ENCODE measurements around the gene PHPT1. TPM values are rescaled to one million over a fixed set of nuclear protein-coding genes. Genes with fewer than 3 reads are reported as not detected.
"Not testable (repeated sequence)": the region's sequence is repeated elsewhere in the genome, so short reads cannot be mapped to it uniquely, and the experiment has no call there.

The PHPT1 gene
- total RNA-seq, 1 donor from 2014 or later: 171 TPM

DNA sequence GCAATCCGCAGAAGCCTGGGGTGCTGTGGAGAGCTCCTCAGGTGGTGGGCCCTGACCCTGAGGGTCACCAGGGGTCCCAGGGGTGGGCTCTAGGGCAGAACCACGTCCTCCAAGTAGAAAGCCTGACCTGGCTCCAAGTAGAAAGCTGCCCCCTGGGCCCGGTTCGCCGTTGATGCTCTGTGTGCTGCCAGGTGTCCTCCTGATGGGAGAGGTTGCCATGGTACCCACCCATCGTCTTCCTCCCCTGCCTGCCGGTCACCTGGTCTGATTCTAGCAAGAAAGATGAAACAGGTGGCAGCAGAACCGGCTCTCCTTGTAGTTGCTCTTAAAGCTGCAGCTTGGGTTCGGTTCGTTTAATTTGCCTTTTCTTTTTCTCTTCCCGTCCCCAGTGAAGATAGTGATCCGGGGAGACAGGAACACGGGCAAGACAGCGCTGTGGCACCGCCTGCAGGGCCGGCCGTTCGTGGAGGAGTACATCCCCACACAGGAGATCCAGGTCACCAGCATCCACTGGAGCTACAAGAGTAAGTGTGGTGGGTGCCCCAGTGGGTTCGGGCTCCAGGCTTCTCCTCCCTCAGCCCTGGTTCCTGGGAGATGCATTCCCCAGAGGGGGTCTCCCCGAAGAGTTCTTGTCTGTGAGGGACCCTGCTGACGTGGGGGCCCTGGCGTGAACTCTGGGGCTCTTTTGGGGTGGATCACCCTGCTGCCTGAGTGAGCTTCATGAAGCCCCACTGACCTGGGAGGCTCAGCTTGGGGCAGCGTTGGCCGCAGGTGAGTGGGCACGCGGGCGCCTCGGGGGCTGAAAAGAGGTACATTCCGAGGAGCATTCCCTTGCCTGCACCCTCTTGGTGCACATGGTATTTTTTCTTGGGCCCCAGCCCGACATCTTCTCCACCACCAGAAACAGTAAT lies 25.8 kb upstream of the PHPT1 start:
- no peak for DNase-seq (ENCODE audit: low read depth, low spot score)

DNA sequence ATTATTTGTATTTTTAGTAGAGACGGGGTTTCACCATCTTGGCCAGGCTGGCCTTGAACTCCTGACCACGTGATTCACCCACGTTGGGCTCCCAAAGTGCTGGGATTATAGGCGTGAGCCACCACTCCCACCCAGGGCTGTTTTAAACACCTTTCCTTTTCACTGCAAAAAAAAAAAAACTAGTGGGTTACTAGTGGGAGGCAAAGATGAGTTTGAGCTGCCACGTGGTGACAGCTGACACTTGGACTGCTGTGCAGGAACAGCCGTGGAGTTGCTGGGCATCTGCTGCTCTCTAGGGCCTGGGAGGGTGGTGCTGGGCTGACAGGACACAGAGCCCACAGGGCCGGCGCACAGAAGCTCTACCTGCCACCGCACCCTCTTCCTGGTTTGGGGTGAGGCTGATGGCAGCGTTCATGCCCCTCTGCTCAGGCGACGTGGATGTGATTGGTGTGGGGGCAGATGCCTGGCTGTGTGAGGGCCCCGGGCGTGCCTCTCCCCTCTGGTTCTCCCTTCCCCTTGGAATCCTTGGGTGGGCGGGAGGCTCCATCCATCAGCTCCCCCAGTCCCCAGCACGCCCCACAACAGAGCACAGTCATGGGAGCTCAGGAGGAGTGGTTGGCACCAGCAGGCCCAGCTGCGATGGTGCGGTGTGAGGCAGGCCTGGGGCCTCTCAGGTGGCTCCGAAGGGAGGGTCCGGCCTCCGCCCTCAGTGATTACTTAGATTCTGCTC lies 24.5 kb upstream of the PHPT1 start:
- DNase-seq (ENCODE audit: low read depth, low spot score): no peak

DNA sequence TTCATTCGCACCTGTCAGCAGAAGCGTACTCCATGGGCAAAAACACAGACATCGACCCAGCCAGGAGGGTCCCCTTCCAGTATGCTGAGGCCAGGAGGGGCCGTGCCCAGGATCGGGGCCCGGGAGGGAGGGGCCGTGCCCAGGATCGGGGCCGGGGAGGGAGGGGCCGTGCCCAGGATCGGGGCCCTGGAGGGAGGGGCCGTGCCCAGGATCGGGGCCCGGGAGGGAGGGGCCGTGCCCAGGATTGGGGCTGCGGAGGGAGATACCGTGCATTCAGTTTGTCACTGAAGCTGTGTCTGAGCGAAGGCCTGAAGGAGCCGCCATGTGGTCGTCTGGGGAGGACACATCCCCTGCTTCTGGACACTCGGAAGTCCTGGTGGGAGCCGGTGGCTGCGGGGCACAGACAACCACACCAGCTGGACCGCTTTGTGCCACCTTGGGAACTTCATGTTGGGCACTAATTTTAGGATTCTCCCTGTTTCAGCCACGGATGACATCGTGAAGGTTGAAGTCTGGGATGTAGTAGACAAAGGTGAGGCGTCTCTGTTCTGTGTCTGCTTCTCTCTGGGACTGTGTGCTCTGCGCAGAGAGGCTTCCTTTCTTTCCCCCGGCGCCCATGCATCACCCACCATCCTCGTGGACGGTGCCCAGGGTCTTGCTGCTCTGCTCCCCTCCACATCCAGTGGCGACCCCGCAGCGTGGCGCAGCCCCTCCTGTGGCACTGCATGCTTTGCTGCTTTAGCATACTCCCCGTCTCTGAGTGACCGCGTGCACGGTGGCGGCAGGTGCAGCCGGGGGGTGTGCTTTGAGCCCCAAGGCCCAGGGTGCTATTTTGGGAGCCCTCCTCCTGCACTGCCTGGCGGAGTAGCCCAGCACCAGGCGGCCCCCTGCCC lies 23.7 kb upstream of the PHPT1 start:
- no peak for DNase-seq (ENCODE audit: low read depth, low spot score)

DNA sequence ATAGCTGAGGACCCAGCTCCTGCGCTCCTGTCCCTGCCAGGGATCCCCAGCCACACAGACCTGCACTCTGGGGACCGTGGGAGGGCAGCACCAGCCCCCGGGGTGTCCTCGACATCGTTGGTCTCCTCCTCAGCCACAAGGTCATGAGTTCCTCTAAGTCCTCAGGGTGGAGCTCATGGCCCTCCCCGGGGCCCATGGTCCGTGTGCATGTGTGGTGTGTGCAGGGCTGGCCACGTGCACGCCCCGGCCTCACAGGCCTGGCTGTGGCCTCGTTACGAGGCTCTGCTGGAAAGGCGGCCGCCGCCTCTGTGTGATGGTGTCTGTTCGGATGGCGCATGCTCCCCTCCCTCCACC lies 23.0 kb upstream of the PHPT1 start:
- DNase-seq (ENCODE audit: low read depth, low spot score): no peak

DNA sequence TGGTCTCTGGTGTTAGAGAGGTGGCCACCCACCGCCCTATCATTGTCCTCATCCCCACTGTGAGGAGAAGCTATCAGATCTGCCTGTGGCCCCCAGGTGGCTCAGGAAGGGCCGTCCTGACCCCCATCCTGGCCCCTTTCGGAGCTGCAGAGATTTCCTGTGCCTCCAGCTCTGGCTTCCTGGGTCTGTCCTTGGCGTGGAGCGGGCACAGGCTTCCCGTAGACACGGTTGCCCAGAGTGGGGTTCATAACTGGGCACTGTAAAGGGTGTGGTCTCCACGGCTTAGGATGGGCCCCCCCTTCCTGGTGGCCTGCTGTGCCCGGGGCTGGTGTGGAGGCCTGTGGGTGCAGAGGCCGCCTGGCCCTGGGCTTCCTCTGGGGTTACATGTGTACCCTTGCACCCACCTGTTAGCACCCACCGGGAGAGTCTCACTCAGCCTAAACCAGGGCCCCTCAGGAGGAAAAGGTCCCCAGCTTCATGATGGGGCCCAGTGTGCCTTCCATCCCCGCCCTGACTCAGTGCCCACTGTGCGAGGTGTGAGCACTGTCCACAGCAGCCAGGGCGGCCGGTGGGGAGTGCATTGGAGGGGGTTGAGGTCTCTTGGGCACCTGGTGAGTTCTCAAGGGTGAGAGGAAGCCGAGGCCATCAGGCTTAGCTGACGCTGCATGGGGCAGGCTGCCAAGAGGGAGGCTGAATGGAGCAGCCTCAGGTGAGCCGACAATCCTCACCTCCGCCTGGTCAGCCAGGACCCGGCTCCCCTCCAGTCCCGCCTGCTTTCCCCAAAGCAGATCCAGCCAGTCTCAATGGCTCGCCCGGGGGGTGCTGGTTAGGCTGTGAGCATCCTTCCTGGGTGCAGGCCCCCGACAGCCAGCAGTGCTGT lies 22.3 kb upstream of the PHPT1 start:
- DNase-seq (ENCODE audit: low read depth, low spot score): no peak

DNA sequence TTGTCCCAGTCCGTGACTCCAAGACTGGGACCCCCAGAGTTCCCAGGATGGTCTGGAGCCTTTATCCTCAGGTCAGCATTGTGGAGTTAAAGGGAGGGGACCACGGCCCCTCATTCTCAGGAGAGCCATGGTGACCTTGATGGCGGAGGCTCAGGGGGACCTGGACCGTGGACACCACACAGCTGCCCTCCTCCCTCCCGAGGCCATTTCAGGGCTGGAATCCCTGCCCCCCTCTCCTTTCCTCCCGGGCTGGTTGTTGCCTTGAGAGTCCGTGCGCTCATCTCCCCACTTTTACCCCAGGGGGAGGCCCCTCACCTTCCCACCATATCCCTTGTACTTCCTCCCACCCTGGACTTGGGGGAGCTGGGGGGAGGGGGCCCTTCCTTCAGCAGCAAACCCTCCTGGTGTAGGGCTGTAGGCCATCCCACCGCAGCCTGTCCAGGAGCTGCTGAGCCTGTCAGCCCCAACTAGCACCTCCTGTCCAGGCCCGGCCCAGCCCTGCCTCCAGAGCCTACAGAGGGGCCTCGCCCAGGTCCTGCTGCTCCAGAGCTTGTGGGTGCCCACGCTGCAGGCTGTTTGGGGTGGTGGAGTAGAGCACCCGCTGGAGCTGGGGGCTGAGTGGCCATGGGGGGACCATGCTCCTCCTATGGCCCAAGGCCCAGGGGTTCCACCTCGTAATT lies 21.3 kb upstream of the PHPT1 start:
- DNase-seq (ENCODE audit: low read depth, low spot score): no peak

DNA sequence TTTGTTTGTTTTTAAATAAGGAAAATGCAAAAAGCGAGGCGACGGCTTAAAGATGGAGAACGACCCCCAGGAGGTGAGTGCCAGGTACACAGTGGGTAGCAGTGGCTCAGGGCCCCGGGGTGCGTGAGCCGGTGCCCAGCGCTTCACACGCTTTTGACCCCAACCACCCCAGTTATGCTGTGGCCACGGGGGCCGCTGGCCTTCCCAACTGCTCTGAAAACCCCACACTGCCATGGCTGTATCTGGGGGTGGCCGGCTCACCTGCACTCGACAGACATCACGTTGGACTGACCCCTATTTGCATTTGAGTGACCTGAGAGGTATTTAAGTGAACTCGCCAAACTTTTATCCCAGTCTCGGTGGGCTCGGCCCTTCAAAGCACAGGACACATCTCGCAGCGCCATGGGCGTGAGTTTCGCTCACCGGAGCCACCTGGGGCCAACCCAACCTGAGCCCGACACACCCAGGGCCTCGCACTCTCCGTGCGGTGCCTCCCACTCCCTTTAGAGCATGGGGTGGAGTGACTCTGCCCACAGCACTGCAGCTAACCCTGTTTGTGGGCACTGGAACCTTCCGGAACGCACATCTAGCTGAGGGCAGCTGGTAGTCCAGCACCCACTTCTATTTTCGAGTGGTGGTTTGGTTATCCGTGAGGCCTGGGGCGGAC lies 20.6 kb upstream of the PHPT1 start:
- DNase-seq (ENCODE audit: low read depth, low spot score): no peak

DNA sequence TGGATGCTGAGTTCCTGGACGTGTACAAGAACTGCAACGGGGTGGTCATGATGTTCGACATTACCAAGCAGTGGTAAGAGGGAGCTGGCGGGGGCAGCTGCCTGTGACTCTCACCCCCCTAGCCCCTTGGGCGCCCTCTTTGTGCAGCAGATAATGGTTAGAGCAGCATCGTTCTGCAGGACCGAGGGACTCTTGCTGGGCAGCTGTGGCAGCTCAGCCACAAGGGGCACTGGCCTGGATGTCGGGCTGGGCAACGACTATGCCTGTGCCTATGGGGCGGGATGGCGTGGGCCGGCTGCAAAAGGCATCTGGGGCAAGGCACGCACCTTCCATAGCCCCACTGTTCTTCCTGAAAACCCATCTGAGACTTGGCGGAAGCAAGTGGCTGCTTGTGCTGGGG lies 19.8 kb upstream of the PHPT1 start:
- no peak for DNase-seq (ENCODE audit: low read depth, low spot score)

DNA sequence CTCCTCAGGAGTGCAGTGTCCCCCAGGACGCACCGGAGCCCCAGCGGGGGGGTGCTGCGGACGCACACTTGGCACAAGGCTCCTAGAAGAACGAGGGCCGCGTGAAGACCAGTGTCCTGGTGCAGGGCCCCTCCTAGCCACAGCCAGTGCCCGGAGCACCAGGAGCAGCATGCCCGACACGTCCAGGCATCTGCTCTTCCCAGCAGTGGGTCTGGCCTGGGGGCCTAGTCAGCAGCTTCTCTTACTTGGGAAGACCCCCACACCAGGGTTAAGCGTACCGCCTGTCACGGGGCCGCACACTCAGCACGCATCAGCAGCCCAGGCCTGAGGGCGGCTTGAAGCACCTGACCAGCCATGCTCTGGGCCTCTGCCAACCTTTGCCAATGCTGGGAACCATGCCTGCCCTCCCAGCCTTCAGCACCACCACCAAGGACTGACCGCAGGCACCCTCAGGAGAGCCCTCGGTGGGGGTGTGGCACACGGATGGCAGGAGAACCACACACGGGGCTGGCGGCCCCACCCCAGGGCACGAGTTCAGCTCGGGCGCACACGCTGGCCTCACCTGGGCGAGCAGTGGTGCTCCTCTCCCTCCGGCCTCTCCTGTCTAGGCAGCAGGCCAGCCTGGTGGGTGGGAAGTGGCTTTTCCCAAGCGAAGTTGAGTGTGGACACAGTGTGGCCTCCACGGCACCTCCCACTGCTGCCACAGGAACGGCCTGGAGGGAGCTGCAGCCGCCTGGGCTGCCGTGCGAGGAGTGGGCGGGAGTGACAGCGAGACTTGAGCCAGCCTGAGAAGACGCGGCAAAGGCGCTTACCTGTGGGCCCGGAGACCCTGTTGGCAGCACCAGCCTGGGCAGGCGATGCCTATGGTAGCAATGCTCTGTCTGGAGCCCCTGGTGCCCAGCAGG lies 19.0 kb upstream of the PHPT1 start:
- no peak for DNase-seq (ENCODE audit: low read depth, low spot score)

DNA sequence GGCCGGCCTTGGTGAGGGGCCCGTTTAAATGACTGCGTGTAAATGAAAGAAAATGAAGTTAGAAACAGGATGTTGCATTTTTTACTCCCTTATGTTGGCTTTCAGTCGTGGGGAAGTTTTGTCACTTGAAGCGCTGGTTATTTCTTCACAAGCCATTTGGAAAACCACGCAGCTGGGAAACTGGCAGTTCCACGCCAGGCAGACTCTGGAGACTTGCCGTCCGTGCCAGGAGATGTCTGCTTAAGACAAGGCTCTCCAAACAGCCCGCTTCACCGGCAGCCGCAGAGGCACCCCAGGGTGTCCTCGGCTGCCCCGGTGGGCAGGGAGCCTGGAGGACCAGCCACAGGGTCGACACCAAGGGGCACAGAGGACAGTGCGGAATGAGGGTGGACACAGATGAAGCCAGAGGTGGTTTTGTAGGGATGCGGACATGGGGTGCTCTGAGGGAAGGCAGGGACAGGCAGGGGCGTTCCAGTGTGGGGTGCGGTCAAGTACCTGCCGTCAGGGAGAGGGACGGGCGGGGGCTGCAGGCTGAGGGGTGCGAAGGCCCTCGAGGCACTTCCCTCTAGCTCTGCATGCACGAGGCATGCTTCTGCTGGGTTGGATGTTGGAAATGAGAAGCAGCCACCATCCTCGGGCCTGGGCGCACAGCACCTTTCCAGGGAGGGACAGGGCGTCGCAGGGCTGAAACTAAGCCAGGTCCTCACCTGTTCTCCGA lies 18.0 kb upstream of the PHPT1 start:
- DNase-seq (ENCODE audit: low read depth, low spot score): no peak

DNA sequence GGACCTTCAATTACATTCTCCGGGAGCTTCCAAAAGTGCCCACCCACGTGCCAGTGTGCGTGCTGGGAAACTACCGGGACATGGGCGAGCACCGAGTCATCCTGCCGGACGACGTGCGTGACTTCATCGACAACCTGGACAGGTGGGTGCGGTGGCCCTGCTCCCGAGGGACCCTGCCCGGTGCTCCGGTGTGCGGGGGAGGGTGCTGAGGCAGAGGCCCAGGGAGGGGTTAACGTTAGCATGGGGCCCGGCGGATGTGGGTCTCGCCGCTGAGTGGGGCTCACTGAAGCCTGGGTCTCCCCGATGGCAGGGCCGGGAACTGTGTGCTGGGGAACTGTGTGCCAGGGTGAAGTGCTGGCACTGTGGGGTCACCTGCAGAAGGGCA lies 17.5 kb upstream of the PHPT1 start:
- DNase-seq (ENCODE audit: low read depth, low spot score): no peak

DNA sequence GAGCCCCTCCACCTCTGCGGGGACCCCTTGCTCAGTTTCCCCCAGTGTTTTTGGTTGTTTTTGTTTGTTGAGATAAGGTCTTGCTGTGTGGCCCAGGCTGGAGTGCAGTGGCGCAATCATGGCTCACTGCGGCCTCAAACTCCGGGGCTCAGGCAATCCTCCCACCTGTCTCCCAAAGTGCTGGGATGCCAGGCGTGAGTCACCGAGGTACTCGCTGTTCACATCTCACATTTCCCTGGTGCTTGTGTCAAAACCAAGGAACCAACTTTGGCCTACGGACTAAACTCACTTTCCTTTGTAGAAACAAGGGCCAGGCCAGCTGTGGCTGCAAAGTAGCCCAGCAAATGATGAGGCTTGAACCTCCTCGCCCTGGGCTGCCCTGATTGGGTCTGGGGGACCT lies 16.6 kb upstream of the PHPT1 start:
- no peak for DNase-seq (ENCODE audit: low read depth, low spot score)

DNA sequence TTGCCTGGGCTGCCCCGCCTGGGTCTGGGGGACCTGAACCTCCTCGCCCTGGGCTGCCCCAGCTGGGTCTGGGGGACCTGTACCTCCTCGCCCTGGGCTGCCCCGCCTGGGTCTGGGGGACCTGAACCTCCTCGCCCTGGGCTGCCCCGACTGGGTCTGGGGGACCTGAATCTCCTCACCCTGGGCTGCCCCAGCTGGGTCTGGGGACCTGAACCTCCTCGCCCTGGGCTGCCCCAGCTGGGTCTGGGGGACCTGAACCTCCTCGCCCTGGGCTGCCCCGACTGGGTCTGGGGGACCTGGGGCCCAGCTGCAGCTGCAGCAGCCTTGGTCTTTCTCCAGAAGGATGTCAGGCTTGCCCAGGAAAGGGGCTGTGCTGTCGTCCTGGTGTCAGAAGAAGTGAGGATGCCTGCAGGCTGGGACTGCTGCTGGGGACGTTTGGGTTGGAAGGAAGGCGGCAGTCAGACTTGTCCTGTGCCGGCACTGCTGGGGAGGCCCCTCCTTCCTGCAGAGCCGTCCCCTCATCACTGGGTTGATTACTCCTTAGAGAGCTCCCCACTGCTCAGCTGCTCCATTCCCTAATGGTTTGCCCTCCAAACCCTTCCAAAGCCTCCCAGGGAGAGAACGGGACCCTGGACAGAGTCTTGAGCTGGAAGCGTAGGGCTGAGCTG lies 15.7 kb upstream of the PHPT1 start:
- DNase-seq (ENCODE audit: low read depth, low spot score): not testable (repeated sequence)

DNA sequence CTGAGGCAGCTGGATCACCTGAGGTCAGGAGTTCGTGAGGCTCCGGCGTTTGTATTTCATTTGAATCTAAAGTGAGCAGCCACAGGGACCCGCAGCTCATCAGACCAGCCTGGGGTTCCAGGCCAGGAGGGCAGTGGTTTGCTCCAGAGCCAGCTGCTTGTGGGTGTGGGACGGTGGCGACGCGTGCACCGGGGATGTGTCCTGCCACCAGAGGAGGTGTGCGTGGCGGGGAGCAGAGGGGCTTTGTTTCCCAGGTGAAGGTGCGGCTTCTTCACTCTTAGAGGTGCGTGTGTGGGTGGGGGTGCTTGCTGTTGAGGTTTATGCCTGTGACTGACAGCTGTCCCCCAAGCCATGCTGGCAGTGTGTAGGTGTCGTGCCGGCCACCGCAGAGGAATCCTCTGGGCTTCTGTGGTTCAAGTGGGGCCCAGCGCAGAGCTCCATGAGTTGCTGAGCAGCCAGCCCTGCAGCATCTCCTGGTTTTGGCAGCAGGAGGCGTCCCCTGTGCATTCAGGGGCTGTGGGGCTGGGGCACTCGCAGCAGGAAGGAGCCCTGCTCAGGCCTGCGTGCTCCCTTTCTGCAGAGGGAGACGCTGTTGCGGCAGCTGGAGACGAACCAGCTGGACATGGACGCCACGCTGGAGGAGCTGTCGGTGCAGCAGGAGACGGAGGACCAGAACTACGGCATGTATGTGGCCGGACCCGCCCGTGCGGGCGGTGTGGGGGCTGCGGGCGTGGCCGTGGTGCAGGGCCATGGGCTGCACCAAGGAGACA lies 13.9 kb upstream of the PHPT1 start:
- no peak for DNase-seq (ENCODE audit: low read depth, low spot score)

DNA sequence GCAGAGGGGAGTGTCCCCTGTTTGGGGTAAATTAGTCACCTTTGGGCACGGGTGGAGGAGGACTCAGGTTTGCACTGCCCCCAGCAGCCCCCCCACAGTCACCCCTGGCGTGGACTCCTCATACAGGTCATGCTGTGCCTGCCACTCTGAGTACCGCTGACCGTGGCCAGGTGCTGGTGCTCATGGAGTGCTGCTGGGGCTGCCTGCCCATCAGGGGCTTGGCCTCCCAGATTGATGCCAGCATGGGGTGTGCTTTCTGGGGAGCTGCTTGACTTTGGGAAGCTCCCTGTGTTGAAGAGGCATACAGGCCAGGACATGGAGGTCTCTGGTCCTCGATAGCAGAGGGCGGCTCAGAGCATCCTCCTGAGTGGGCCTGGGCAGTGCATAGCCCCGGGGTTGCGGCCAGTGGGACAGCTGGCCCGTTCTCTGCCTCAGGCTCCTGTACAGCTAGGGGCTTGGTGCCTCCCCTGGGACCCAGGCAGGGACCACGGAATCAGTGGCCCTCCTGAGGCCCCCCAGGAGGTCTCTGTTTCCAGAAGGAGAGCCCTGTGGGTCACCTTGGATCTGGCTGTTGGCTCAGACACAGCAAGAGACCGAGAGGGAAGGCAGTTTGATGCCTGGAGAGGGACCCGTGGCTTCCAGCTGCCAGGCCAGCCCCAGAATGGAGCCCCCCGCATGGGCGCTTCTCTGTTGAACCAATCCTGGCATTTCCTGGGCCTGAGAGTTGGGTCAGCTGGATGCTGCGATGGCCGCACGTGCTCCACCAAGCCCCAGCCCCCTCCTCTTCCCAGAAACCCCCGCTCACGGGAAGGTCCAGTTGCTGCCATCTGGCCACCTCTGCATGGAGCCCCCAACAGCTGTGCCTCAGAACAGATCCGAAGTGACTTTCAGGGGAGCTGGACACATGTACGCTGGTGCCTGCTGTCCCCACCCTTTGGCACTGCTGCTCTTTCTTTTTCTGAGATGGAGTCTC lies 13.0 kb upstream of the PHPT1 start:
- no peak for DNase-seq (ENCODE audit: low read depth, low spot score)
